OCI-LY7 (cell line): ENCODE measurements around the gene LCE3B. TPM values are rescaled to one million over a fixed set of nuclear protein-coding genes. Genes with fewer than 3 reads are reported as not detected.

Experiments used
- BruUV-seq: library from RNA; stranded (reverse); fragments of 400-500 nt; replicated peaks from 2 replicates; lab custom pipeline; 2021; lab: Mats Ljungman, UMichigan
- CTCF ChIA-PET: fragments of 300-600 bp; sonication (Branson Sonifier 250); formaldehyde crosslinking; loops from one replicate; lab custom pipeline; 2022; ENCODE audit warnings: antibody characterized with exemption; ENCODE audit not compliant: unreplicated experiment; lab: Charles Lee
- POLR2A ChIA-PET: fragments of 300-600 bp; sonication (Branson Sonifier 250); formaldehyde crosslinking; loops from one replicate; lab custom pipeline; 2022; ENCODE audit warnings: antibody characterized with exemption; lab: Charles Lee
- DNase-seq: peaks from one replicate; pipeline ENCODE4 v3.0.0-alpha.2; 2015; ENCODE audit warnings: low spot score
- H2AFZ ChIP-seq: fragments of 200-600 bp; sonication (generic), shearing (Covaris generic); 2 replicates; pipeline ENCODE4 v1.6.1; 2014; ENCODE audit warnings: mild to moderate bottlenecking, antibody characterized with exemption, low read length, moderate library complexity
- H3K27ac ChIP-seq: fragments of 200-600 bp; sonication (generic); 2 replicates; pipeline ENCODE4 v1.5.1; 2014; ENCODE audit warnings: mixed run types, low read depth, mild to moderate bottlenecking, moderate library complexity, low read length, inconsistent platforms; ENCODE audit not compliant: poor library complexity, severe bottlenecking
- H3K36me3 ChIP-seq: fragments of 200-600 bp; sonication (generic); 2 replicates; pipeline ENCODE4 v1.6.1; 2014; ENCODE audit warnings: mild to moderate bottlenecking, antibody characterized with exemption, low read length, moderate library complexity, mixed read lengths; ENCODE audit not compliant: insufficient read depth
- H3K4me1 ChIP-seq: fragments of 200-600 bp; sonication (generic); 2 replicates; pipeline ENCODE4 v1.5.1; 2014; ENCODE audit warnings: mild to moderate bottlenecking, low read length; ENCODE audit not compliant: insufficient read depth, poor library complexity, severe bottlenecking
- H3K4me2 ChIP-seq: fragments of 200-600 bp; sonication (generic); 2 replicates; pipeline ENCODE4 v1.6.1; 2014; ENCODE audit warnings: mild to moderate bottlenecking, low read length
- H3K4me3 ChIP-seq: fragments of 200-600 bp; sonication (generic); 2 replicates; pipeline ENCODE4 v1.5.1; 2014; ENCODE audit warnings: mild to moderate bottlenecking, low read depth, low read length; ENCODE audit not compliant: poor library complexity, severe bottlenecking
- H3K79me2 ChIP-seq: fragments of 200-600 bp; sonication (generic); 2 replicates; pipeline ENCODE4 v1.6.1; 2016; ENCODE audit warnings: low read depth, mild to moderate bottlenecking, low read length, moderate library complexity, mixed read lengths; ENCODE audit not compliant: insufficient read depth
- H3K9me2 ChIP-seq: fragments of 200-600 bp; sonication (generic); 2 replicates; pipeline ENCODE4 v1.6.1; 2016; ENCODE audit warnings: mild to moderate bottlenecking, low read length, mixed read lengths; ENCODE audit not compliant: insufficient read depth
- H3K9me3 ChIP-seq: fragments of 200-600 bp; sonication (generic); 2 replicates; pipeline ENCODE4 v1.6.1; 2014; ENCODE audit warnings: mild to moderate bottlenecking, mixed run types, low read length, mixed read lengths
- H4K20me1 ChIP-seq: fragments of 200-600 bp; sonication (generic); 2 replicates; pipeline ENCODE4 v1.6.1; 2014; ENCODE audit warnings: mild to moderate bottlenecking, antibody characterized with exemption, low read length, moderate library complexity, mixed read lengths; ENCODE audit not compliant: insufficient read depth
- EZH2phosphoT487 ChIP-seq: fragments of 200-600 bp; sonication (generic); IDR thresholded peaks from 2 replicates; pipeline ENCODE4 v1.6.1; 2018; ENCODE audit warnings: low read depth, borderline replicate concordance, mild to moderate bottlenecking, mixed run types, antibody characterized with exemption, low read length, moderate library complexity, mixed read lengths
- intact Hi-C: fragments of 100-400 bp; cut with micrococcal nuclease; formaldehyde crosslinking; loops from one replicate; pipeline ENCODE4 v1.10.0; 2022; ENCODE audit not compliant: unreplicated experiment
- small RNA-seq: library from RNA; depleted of rRNA; stranded (forward); fragments of <200 nt; gene quantifications from one replicate; pipeline ENCODE3, GENCODE V24; 2014
- total RNA-seq, 2 experiments: library from RNA; depleted of rRNA in 1 of 2; stranded (reverse); fragments of >200 nt in 1 of 2; shearing (Covaris generic) in 1 of 2; gene quantifications; 2 replicates each; pipeline ENCODE4 v1.2.3, GENCODE V29; 2014 to 2022
- TF ChIP-seq, protein P1 (sequence below): fragments of 200-600 bp; sonication (generic); conservative IDR thresholded peaks from 2 replicates; pipeline ENCODE4 v1.5.1; 2014; ENCODE audit warnings: mild to moderate bottlenecking, antibody characterized with exemption, low read length, moderate library complexity, mixed read lengths

The LCE3B gene
- total RNA-seq, 2 experiments from 2014 or later = not detected

DNA sequence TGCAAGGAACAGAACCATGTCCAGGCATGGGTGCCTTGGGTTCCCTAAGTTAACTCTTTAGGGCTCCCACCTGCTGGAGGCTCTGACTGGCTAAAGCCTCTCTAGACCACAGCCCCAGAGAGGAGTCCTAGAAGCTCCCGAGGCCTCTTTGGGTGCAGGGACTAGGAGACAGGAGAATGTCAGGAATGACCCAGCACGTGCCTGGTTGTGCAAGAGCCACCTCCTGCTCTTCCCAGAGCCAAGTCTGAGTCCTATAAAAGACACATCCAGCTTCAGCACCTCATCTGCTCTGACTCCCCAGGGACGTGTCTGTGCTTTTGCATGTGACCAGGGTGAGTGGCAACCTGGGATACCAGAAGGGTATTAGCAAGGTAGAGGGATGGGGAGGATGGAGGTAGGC, 49.5 kb downstream of the LCE3B start, which contains the start of gene LCE2D:
Gene LCE2D, plus strand, starts transcription at position 283 of the 400 bp plus-strand sequence. CDS start 726 bp downstream, outside the sequence.
- no peak within 1 kb of the TSS for H3K27ac ChIP-seq
- no peak for DNase-seq
- no peaks in the 10 kb centered on the region for H4K20me1 ChIP-seq
- H2AFZ ChIP-seq = no peak within 1 kb of the TSS
- H3K4me3 ChIP-seq = no peak within 1 kb of the TSS
- no peaks in the 10 kb centered on the region for H3K4me1 ChIP-seq
- ChIA-PET POLR2A (no interaction called here), CTCF (no interaction called here)
- H3K36me3 ChIP-seq = no peaks in the 10 kb centered on the region
- H3K4me2 ChIP-seq = no peak within 1 kb of the TSS
- no TSS peak for BruUV-seq
- TF ChIP-seq, protein P1, sequence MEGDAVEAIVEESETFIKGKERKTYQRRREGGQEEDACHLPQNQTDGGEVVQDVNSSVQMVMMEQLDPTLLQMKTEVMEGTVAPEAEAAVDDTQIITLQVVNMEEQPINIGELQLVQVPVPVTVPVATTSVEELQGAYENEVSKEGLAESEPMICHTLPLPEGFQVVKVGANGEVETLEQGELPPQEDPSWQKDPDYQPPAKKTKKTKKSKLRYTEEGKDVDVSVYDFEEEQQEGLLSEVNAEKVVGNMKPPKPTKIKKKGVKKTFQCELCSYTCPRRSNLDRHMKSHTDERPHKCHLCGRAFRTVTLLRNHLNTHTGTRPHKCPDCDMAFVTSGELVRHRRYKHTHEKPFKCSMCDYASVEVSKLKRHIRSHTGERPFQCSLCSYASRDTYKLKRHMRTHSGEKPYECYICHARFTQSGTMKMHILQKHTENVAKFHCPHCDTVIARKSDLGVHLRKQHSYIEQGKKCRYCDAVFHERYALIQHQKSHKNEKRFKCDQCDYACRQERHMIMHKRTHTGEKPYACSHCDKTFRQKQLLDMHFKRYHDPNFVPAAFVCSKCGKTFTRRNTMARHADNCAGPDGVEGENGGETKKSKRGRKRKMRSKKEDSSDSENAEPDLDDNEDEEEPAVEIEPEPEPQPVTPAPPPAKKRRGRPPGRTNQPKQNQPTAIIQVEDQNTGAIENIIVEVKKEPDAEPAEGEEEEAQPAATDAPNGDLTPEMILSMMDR = no peak
- TF ChIP-seq EZH2phosphoT487 = no peak
- H3K79me2 ChIP-seq = no peaks in the 10 kb centered on the region
- H3K9me2 ChIP-seq = no peaks in the 10 kb centered on the region
- intact Hi-C loops = no loop called here
- no peaks in the 10 kb centered on the region for H3K9me3 ChIP-seq

Small RNA genes lying within 50 kb of the gene (small RNA-seq; reads per million reads assigned to genes)
- gene LCE3A = not detected
- gene LCE3B = not detected

Other genes with a start within 250 kb of the LCE3B start
- gene CRNN, start 199.5 kb upstream of the LCE3B start, total RNA-seq (2014; rRNA removed; shearing (Covaris generic)) = not detected in 2 replicates
- gene CRNN, start 199.5 kb upstream of the LCE3B start, total RNA-seq (2022) = not detected in 2 replicates
- not detected in 2 replicates for gene LCE5A, start 103.0 kb upstream of the LCE3B start, total RNA-seq (2014; rRNA removed; shearing (Covaris generic))
- not detected in 2 replicates for gene LCE5A, start 103.0 kb upstream of the LCE3B start, total RNA-seq (2022)
- not detected in 2 replicates for gene CRCT1, start 99.3 kb upstream of the LCE3B start, total RNA-seq (2014; rRNA removed; shearing (Covaris generic))
- gene CRCT1, start 99.3 kb upstream of the LCE3B start, total RNA-seq (2022) = not detected in 2 replicates
- gene LCE3E, start 47.0 kb upstream of the LCE3B start, total RNA-seq (2014; rRNA removed; shearing (Covaris generic)) = not detected in 2 replicates
- not detected in 2 replicates for gene LCE3E, start 47.0 kb upstream of the LCE3B start, total RNA-seq (2022)
- gene LCE3D, start 33.3 kb upstream of the LCE3B start, total RNA-seq (2014; rRNA removed; shearing (Covaris generic)) = not detected in 2 replicates
- not detected in 2 replicates for gene LCE3D, start 33.3 kb upstream of the LCE3B start, total RNA-seq (2022)
- not detected in 2 replicates for gene LCE3C, start 13.6 kb upstream of the LCE3B start, total RNA-seq (2014; rRNA removed; shearing (Covaris generic))
- not detected in 2 replicates for gene LCE3C, start 13.6 kb upstream of the LCE3B start, total RNA-seq (2022)
- not detected in 2 replicates for gene LCE3A, start 9.3 kb downstream of the LCE3B start, total RNA-seq (2014; rRNA removed; shearing (Covaris generic))
- gene LCE3A, start 9.3 kb downstream of the LCE3B start, total RNA-seq (2022) = not detected in 2 replicates
- not detected in 2 replicates for gene LCE2D, start 49.6 kb downstream of the LCE3B start, total RNA-seq (2014; rRNA removed; shearing (Covaris generic))
- gene LCE2D, start 49.6 kb downstream of the LCE3B start, total RNA-seq (2022) = not detected in 2 replicates
- not detected in 2 replicates for gene LCE2C, start 61.5 kb downstream of the LCE3B start, total RNA-seq (2014; rRNA removed; shearing (Covaris generic))
- gene LCE2C, start 61.5 kb downstream of the LCE3B start, total RNA-seq (2022) = not detected in 2 replicates
- gene LCE2B, start 72.3 kb downstream of the LCE3B start, total RNA-seq (2014; rRNA removed; shearing (Covaris generic)) = not detected in 2 replicates
- gene LCE2B, start 72.3 kb downstream of the LCE3B start, total RNA-seq (2022) = not detected in 2 replicates
- not detected in 2 replicates for gene LCE2A, start 84.5 kb downstream of the LCE3B start, total RNA-seq (2014; rRNA removed; shearing (Covaris generic))
- gene LCE2A, start 84.5 kb downstream of the LCE3B start, total RNA-seq (2022) = not detected in 2 replicates
- gene LCE4A, start 94.3 kb downstream of the LCE3B start, total RNA-seq (2014; rRNA removed; shearing (Covaris generic)) = not detected in 2 replicates
- gene LCE4A, start 94.3 kb downstream of the LCE3B start, total RNA-seq (2022) = not detected in 2 replicates
- not detected in 2 replicates for gene KPRP, start 144.2 kb downstream of the LCE3B start, total RNA-seq (2014; rRNA removed; shearing (Covaris generic))
- gene KPRP, start 144.2 kb downstream of the LCE3B start, total RNA-seq (2022) = not detected in 2 replicates
- gene LCE1F, start 161.3 kb downstream of the LCE3B start, total RNA-seq (2014; rRNA removed; shearing (Covaris generic)) = not detected in 2 replicates
- not detected in 2 replicates for gene LCE1F, start 161.3 kb downstream of the LCE3B start, total RNA-seq (2022)
- gene LCE1E, start 172.4 kb downstream of the LCE3B start, total RNA-seq (2014; rRNA removed; shearing (Covaris generic)) = not detected in 2 replicates
- not detected in 2 replicates for gene LCE1E, start 172.4 kb downstream of the LCE3B start, total RNA-seq (2022)
- gene LCE1D, start 182.9 kb downstream of the LCE3B start, total RNA-seq (2014; rRNA removed; shearing (Covaris generic)) = not detected in 2 replicates
- not detected in 2 replicates for gene LCE1D, start 182.9 kb downstream of the LCE3B start, total RNA-seq (2022)
- not detected in 2 replicates for gene LCE1C, start 192.8 kb downstream of the LCE3B start, total RNA-seq (2014; rRNA removed; shearing (Covaris generic))
- not detected in 2 replicates for gene LCE1C, start 192.8 kb downstream of the LCE3B start, total RNA-seq (2022)
- not detected in 2 replicates for gene LCE1B, start 198.2 kb downstream of the LCE3B start, total RNA-seq (2014; rRNA removed; shearing (Covaris generic))
- not detected in 2 replicates for gene LCE1B, start 198.2 kb downstream of the LCE3B start, total RNA-seq (2022)
- gene LCE1A, start 213.7 kb downstream of the LCE3B start, total RNA-seq (2014; rRNA removed; shearing (Covaris generic)) = not detected in 2 replicates
- not detected in 2 replicates for gene LCE1A, start 213.7 kb downstream of the LCE3B start, total RNA-seq (2022)
- not detected in 2 replicates for gene LCE6A, start 229.0 kb downstream of the LCE3B start, total RNA-seq (2014; rRNA removed; shearing (Covaris generic))
- not detected in 2 replicates for gene LCE6A, start 229.0 kb downstream of the LCE3B start, total RNA-seq (2022)
- not detected in 2 replicates for gene LCE7A, start 246.2 kb downstream of the LCE3B start, total RNA-seq (2014; rRNA removed; shearing (Covaris generic))
- gene LCE7A, start 246.2 kb downstream of the LCE3B start, total RNA-seq (2022) = not detected in 2 replicates